IPS-11a (cell line): ENCODE results near the gene DDIT3.
"Not testable (repeated sequence)": the region's sequence is repeated elsewhere in the genome, so short reads cannot be mapped to it uniquely, and the experiment has no call there.

Experiments used
- H3K4me3 ChIP-seq: one replicate; pipeline ENCODE4 v1.5.1; 2013; ENCODE audit warnings: low read depth, low read length, control low read depth

DDIT3 gene

GRCh38 chr12:57526477-57527126 lies 6.3 kb upstream of the DDIT3 start:
- H3K4me3 ChIP-seq: no peak overlapping the region

GRCh38 chr12:57525615-57526383 lies 5.5 kb upstream of the DDIT3 start:
- H3K4me3 ChIP-seq: no peak overlapping the region

- H3K4me3 ChIP-seq: no peak overlapping the region
These were observed 4.7 kb upstream of the DDIT3 start for GRCh38 chr12:57524814-57525614.

GRCh38 chr12:57523706-57524614 lies 3.6 kb upstream of the DDIT3 start:
- H3K4me3 ChIP-seq: peak overlapping the region; percentile 79

GRCh38 chr12:57522887-57523705 lies 2.8 kb upstream of the DDIT3 start:
- peak overlapping the region; percentile 79 for H3K4me3 ChIP-seq

- peak within 1 kb of the TSS; percentile 79 for H3K4me3 ChIP-seq
These were observed 1.9 kb upstream of the DDIT3 start, which contains the start of gene MBD6 for GRCh38 chr12:57522011-57522886. Gene MBD6, plus strand, starts transcription at chr12:57522824. Its CDS starts 1,480 bp downstream, at chr12:57524304.

- peak overlapping the region; percentile 56 for H3K4me3 ChIP-seq
These were observed 1.3 kb upstream of the DDIT3 start for GRCh38 chr12:57521525-57522010.

GRCh38 chr12:57519796-57520052 lies 590 bp downstream of the DDIT3 start:
- peak overlapping the region; percentile 86 for H3K4me3 ChIP-seq

- peak overlapping the region; percentile 86 for H3K4me3 ChIP-seq
These were observed 1.2 kb downstream of the DDIT3 start for GRCh38 chr12:57518920-57519795.

GRCh38 chr12:57518176-57518919 lies 2.0 kb downstream of the DDIT3 start:
- no peak overlapping the region for H3K4me3 ChIP-seq

GRCh38 chr12:57517718-57518117 lies 2.6 kb downstream of the DDIT3 start:
- not testable (repeated sequence) for H3K4me3 ChIP-seq

GRCh38 chr12:57517187-57517586 lies 3.1 kb downstream of the DDIT3 start:
- no peak overlapping the region for H3K4me3 ChIP-seq

GRCh38 chr12:57516617-57517153 lies 3.6 kb downstream of the DDIT3 start:
- H3K4me3 ChIP-seq: no peak overlapping the region

GRCh38 chr12:57515934-57516541 lies 4.3 kb downstream of the DDIT3 start:
- no peak overlapping the region for H3K4me3 ChIP-seq

GRCh38 chr12:57515408-57515933 lies 4.8 kb downstream of the DDIT3 start:
- H3K4me3 ChIP-seq: no peak overlapping the region

GRCh38 chr12:57514720-57515407 lies 5.5 kb downstream of the DDIT3 start:
- no peak overlapping the region for H3K4me3 ChIP-seq
